Epithelial cell of proximal tubule (primary cell): ENCODE measurements around the gene CYB5RL. TPM values are rescaled to one million over a fixed set of nuclear protein-coding genes. Genes with fewer than 3 reads are reported as not detected.

Experiments
- DNase-seq: peaks from one replicate; pipeline ENCODE4 v3.0.0-alpha.2; 2011; ENCODE audit warnings: low read depth
- H3K4me3 ChIP-seq: 2 replicates; pipeline ENCODE4 v1.5.1; 2011; ENCODE audit warnings: low read depth, mild to moderate bottlenecking, low read length
- CTCF ChIP-seq: conservative IDR thresholded peaks from 2 replicates; pipeline ENCODE4 v1.5.1; 2012; ENCODE audit warnings: low read depth, mild to moderate bottlenecking, low read length
- total RNA-seq: library from RNA; depleted of rRNA; stranded (reverse); fragments of >200 nt; gene quantifications from 2 replicates; pipeline ENCODE4 v1.2.3, GENCODE V29; 2015

The CYB5RL gene
- total RNA-seq: 2.8 and 6.0 TPM in 2 replicates

GRCh38 chr1:54199765-54200518 lies at the start of gene CYB5RL, which contains the start of gene MRPL37:
Gene CYB5RL, minus strand, starts transcription at chr1:54200030. Its CDS starts 4,414 bp downstream, at chr1:54195616.
Gene MRPL37, plus strand, starts transcription at chr1:54200167. Its CDS starts 77 bp downstream, at chr1:54200244.
- peak; percentile 88 for DNase-seq
- peak within 1 kb of the TSS; percentile 87 for H3K4me3 ChIP-seq
- TF ChIP-seq CTCF: no peak

GRCh38 chr1:54248966-54249365 lies 49.1 kb upstream of the CYB5RL start:
- DNase-seq: no peak
- no peak overlapping the region for H3K4me3 ChIP-seq
- no peak for TF ChIP-seq CTCF

GRCh38 chr1:54247863-54248515 lies 48.2 kb upstream of the CYB5RL start:
- H3K4me3 ChIP-seq: no peak overlapping the region
- no peak for TF ChIP-seq CTCF
- DNase-seq: no peak

GRCh38 chr1:54246116-54246721 lies 46.4 kb upstream of the CYB5RL start:
- TF ChIP-seq CTCF: no peak
- DNase-seq: no peak
- no peak overlapping the region for H3K4me3 ChIP-seq

GRCh38 chr1:54245501-54245900 lies 45.7 kb upstream of the CYB5RL start:
- no peak overlapping the region for H3K4me3 ChIP-seq
- DNase-seq: no peak
- TF ChIP-seq CTCF: no peak

GRCh38 chr1:54244655-54245054 lies 44.8 kb upstream of the CYB5RL start:
- H3K4me3 ChIP-seq: no peak overlapping the region
- no peak for TF ChIP-seq CTCF
- DNase-seq: no peak
